ENCODE results near the gene SCN4A.
"Not testable (repeated sequence)": the region's sequence is repeated elsewhere in the genome, so short reads cannot be mapped to it uniquely, and the experiment has no call there.

The SCN4A gene

GRCh38 chr17:63916566-63917185 lies 56.0 kb downstream of the SCN4A start:
- no peak for DNase-seq (ENCODE audit: low read depth, low spot score)

DNA sequence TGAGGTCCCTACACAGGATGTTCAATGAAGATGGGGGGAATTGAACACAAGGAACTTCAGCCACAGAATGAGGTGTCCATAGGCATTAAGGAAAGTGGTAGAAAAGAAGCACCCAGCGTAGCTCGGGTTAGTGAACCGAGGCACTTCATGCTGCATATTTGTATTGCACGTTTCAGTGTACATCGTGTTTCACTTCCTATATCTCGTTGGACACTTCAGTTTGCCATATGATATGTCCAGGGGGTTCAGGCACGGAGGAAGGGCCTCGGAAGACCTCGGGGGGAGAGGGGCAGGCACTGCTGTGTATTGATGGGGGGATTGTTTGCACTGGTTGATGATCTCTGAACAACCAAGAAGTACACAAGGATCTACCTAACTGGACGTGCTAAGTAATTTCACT lies 57.0 kb downstream of the SCN4A start:
- not testable (repeated sequence) for DNase-seq (ENCODE audit: low read depth, low spot score)

GRCh38 chr17:63914471-63914870 lies 58.2 kb downstream of the SCN4A start:
- DNase-seq (ENCODE audit: low read depth, low spot score), result no peak

DNA sequence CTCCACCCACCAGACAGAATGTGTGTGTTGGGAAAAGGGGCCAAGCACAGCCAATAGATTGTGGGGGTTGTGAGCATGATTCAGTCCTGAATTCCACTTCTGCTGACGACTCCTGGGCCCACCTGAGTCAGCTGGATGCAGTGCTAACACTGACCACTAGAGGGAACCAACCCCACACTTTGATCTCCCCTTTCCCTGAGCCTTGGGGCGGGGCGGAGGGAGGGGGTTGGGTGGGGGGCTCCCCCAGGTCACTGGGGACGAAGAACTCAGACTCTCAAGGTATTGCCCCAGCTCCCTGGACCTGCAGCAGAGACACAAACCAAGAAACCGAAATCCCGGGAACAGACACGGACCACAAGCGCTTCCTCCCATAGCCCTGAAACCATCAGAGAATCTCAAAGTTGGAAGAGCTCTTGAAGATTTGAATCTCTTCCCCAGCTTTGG lies 61.0 kb downstream of the SCN4A start:
- no peak for DNase-seq (ENCODE audit: low read depth, low spot score)

DNA sequence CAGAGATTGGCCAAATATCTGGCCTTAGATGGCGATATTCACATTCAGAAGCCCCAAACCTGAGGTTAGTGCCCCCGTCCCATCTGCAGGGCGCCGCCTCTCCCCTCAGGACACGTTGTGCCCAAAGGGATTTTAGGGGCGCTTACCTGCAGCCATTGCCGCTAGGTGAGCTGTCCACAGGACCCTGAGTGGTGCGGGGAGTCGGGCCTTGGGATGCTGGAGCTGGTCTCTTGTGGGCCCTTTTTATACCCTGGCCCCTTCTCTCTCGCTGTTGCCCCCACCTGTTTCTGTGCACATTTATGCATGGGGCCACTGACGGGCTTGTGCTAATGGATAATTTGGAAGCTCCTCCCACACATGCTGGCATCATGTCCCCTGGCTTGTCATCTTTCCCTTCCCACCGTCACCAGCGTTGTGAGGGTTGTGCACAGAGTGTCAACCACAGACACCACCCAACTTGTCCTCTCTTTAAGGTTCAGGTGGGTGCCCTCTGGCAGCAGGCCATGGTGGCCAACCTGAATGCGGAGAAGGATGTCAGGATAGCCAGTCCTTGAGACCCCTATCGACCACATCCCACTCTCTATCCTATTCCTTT lies 61.6 kb downstream of the SCN4A start, which contains the start of gene CSHL1:
TSS of gene CSHL1 (minus strand) at position 218 of the 595 bp plus-strand sequence. CDS start at position 156, 62 bp downstream.
- no peak for DNase-seq (ENCODE audit: low read depth, low spot score)

DNA sequence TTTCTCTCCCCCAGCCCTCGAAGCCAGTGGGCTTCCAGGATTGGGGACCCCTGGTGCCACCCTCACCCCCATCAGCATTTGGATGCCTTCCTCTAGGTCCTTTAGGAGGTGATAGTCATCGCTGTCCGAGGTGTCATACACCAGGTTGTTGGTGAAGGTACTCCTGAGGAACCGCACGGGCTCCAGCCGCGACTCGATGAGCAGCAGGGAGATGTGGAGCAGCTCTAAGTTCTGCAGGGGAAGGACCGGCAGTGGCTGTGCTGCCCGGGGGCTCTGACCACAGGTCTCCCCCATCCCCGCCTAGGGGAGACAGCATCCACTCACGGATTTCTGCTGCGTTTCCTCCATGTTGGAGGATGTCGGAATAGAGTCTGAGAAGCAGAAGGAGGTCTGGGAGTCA lies 62.6 kb downstream of the SCN4A start:
- DNase-seq (ENCODE audit: low read depth, low spot score), result no peak

DNA sequence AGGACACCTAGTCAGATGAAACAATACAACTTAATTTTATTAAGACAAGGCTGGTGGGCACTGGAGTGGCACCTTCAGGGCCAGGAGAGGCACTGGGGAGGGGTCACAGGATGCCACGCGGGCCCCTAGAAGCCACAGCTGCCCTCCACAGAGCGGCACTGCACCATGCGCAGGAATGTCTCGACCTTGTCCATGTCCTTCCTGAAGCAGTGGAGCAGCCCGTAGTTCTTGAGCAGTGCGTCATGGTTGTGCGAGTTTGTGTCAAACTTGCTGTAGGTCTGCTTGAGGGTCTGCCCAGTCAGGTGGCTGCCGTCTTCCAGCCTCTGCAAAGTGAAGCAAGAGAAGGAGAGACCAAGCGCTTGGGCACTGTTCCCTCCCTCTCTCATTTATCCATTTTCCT lies 63.1 kb downstream of the SCN4A start:
- not testable (repeated sequence) for DNase-seq (ENCODE audit: low read depth, low spot score)

DNA sequence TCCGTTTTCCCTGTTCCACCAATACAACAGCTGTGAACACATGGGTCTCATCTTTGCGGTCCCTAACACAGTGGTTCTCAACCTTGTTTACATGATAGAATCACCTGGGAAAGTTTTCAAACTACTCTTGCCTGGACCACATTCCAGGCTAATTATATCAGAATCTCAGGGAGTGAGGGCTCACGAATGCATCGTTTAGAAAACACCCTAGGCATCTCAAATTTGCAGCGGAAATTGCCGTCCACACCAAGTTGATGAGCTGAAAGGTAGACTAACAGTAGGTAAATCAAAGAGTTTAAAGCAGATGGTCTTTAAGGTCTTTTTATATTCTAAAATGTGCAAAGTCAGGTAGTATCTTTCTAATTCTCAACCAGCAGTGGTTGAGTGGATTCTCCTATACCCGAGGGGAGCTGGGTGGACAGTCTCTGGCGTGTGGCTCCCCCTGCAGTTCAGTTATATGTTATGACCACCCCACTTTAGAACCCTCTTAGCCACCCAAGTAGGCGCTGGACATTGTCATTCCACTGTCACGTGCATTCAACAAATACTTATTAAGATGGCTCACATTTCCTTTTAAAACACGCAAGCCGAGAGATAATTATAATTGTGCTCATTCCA lies 65.4 kb downstream of the SCN4A start:
- DNase-seq (ENCODE audit: low read depth, low spot score), result not testable (repeated sequence)

GRCh38 chr17:63904796-63905195 lies 67.9 kb downstream of the SCN4A start:
- not testable (repeated sequence) for DNase-seq (ENCODE audit: low read depth, low spot score)

DNA sequence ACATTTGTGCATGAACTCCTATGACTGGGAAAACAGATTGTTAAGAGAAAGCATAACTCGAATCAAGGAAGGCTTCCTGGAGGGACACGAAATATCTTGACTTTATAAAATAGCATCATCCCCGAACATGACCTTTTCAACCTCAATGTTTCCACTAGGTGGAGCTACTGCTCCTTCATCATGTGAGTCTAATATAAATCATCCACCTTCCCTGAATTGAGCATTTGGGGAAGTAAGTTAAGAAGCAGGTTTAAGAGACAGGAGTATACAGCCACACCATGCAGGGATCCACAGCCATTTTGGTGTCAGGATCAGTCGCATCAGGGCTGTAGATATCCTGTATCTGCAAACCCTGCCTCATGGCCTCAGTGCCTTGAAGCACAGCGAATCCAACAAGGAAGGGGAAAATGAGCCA lies 68.9 kb downstream of the SCN4A start:
- DNase-seq (ENCODE audit: low read depth, low spot score), result not testable (repeated sequence)

DNA sequence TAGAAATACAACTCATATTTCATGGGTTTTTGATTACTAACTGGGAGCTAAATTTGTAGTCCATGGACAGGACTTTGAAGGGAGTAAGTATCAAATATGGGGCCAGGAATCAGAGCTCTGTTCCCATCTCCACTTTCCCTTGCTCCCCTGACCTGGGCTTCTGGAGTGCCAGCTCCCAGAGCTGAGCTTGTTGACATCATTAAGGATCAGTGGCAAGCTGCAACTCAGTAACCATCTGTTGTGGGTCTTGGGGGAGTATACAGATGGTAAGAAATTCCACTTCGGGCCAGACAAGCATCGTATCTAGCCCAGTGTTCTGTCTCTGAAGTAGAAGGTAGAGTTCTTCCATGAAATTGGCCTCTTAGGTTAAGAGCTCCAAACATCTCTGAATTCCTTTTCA lies 70.7 kb downstream of the SCN4A start:
- not testable (repeated sequence) for DNase-seq (ENCODE audit: low read depth, low spot score)

DNA sequence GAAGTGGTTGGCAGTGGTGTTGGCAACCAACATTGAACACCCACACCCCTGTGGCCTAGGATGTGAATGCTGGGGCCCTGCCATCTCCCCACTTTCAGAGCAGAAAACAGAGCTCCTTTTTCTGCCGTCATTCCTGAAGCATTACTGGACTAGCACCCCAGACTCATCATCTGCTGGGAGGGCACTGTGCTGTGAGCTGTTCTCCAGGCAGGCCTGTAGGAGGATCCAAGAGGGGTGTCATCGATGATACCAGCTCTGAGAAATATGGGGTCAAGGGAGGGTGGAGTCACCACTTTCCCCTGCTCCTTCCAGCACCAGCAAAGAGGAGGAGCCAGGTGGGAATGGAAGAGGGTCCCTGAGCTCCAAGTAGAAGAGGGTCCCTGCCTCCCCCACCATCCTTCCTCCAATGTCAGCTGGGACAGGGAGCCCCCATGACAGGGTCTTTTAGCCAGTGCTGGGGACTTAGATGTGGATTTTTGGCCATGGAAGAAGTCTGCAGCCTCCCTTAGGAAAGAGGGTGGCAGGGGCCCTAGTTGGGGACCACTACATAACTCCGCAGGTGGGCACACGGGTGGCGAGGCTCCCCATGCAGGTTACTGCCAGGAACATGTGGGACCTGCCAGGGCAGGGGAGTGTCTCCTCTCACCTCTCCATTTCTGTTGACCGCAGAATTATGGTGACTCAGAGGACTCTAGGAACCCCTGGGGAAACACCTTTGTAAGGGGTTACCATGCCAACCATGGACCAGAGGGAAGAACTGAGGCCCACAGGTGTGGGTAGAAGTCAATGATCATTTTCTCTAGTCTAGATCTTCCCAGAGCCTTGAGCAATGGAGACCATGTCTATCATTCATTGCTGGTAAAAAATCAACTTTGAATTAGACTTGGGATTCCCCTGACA lies 73.6 kb downstream of the SCN4A start:
- not testable (repeated sequence) for DNase-seq (ENCODE audit: low read depth, low spot score)

DNA sequence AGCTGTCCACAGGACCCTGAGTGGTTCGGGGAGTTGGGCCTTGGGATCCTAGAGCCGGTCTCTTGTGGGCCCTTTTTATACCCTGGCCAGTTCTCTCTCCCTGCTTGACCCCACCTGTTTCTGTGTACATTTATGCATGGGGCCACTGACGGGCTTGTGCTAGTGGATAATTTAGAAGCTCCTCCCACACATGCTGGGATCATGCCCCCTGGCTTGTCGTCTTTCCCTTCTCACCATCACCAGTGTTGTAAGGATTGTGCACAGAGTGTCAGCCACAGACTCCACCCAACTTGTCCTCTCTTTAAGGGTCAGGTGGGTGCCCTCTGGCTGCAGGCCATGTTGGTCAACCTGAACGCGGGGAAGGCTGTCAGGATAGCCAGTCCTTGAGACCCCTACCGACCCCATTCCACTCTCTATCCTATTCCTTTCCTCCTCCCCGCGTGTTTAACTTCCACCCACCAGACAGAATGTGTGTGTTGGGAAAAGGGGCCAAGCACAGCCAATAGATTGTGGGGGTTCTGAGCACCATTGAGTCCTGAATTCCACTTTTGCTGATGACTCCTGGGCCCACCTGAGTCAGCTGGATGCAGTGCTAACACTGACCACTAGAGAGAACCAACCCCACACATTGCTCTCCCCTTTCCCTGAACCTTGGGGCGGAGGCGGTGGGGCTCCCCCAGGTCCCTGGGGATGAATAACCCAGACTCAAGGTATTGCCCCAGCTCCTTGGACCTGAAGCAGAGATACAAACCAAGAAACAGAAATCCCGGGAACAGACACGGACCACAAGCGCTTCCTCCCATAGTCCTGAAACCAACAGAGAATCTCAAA lies 76.0 kb downstream of the SCN4A start, which contains the start of gene CSH1:
TSS of gene CSH1 (minus strand) at position 51 of the 831 bp plus-strand sequence. CDS start 63 bp downstream, outside the sequence.
- DNase-seq (ENCODE audit: low read depth, low spot score), result not testable (repeated sequence)

DNA sequence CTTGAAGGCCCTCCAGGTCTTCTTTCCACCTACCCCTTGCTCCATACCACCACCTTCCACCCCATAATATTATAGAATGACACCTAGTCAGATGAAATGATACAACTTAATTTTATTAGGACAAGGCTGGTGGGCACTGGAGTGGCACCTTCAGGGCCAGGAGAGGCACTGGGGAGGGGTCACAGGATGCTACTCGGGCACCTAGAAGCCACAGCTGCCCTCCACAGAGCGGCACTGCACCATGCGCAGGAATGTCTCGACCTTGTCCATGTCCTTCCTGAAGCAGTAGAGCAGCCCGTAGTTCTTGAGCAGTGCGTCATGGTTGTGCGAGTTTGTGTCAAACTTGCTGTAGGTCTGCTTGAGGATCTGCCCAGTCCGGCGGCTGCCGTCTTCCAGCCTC lies 77.9 kb downstream of the SCN4A start:
- DNase-seq (ENCODE audit: low read depth, low spot score), result not testable (repeated sequence)

DNA sequence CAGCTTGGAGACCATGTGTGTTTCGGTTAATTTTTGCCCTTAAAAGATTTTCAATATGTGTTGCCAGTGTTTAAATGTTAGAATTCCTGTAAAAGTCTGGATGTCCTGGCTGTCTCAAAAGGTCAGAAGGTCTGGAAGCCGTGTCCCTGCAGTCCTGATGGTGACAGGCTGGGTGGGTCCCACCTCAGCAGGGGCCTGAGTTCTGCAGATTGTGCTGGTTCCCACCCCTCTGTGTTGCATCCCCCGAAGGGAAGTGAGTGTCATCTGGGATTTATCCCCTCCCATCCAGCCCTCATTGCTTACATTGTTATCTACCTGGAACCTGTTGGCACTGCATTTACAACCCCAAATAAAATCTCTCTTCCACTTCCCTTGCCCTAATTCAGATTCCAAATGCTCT lies 78.7 kb downstream of the SCN4A start:
- not testable (repeated sequence) for DNase-seq (ENCODE audit: low read depth, low spot score)

- DNase-seq (ENCODE audit: low read depth, low spot score), result not testable (repeated sequence)
Measured at GRCh38 chr17:63892316-63893037, 80.2 kb downstream of the SCN4A start.

GRCh38 chr17:63889026-63889848 lies 83.5 kb downstream of the SCN4A start:
- not testable (repeated sequence) for DNase-seq (ENCODE audit: low read depth, low spot score)

All from smooth muscle cell of the brain vasculature (primary cell).